ENCODE results near the gene LIME1. TPM values are rescaled to one million over a fixed set of nuclear protein-coding genes. Genes with fewer than 3 reads are reported as not detected.

Gene LIME1
- total RNA-seq, 4 donors from 2014 or later: 12.2 to 36.5 (median 16.9) TPM

DNA sequence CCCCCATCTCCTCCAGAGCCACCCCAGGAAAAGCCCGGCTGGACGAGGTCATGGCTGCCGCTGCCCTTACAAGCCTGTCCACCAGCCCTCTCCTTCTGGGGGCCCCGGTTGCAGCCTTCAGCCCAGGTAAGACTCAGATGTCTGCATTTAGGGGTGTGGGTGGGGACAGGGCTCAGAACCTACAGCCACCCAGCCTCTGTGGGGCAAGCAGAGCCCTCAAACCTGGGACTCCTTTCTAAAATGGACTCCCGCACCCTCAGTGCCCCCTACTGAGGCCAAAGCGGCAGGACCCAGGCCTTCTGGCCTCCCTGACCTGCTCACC lies 4.9 kb downstream of the LIME1 start:
- Histone ChIP-seq H3K27ac (peak overlapping the region; percentile 89), H3K4me3 (peak overlapping the region; percentile 74), H3K4me1 (peaks cover 51% of the 10 kb centered on the region), H3K27me3 (no peaks in the 10 kb centered on the region), H3K36me3 (peaks cover 21% of the 10 kb centered on the region), H3K9me3 (no peaks in the 10 kb centered on the region)
- DNase-seq (ENCODE audit: low spot score in 2 of 2): no peak
- 18% methylated on average over 3 of the region's 6 CpGs for WGBS
- no peak for TF ChIP-seq CTCF (IDR thresholded peaks at IDR 0.05)
- TF ChIP-seq EP300 (IDR thresholded peaks at IDR 0.05): no peak
- TF ChIP-seq POLR2AphosphoS5 (IDR thresholded peaks at IDR 0.05): no peak
- TF ChIP-seq POLR2A (IDR thresholded peaks at IDR 0.05): no peak

DNA sequence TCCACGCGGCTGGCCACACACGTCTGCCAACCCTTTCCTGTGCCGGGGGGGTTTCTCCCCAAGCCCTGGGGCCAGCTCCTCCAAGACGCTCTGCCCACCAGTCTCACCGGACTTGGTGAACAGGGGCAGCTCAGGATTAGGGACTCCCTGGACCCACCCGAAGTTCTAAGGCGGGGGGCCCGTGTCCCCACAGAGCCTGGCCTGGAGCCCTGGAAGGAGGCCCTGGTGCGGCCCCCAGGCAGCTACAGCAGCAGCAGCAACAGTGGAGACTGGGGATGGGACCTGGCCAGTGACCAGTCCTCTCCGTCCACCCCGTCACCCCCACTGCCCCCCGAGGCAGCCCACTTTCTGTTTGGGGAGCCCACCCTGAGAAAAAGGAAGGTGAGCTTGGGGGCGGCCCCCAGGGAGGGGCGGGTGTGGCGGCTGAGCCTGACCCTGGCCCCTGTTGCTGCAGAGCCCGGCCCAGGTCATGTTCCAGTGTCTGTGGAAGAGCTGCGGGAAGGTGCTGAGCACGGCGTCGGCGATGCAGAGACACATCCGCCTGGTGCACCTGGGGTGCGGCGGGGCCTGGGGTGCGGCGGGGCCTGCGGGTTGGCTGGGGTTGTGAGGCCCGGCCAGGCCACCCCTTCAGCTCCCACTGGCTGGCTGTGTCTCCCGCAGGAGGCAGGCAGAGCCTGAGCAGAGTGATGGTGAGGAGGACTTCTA lies 5.4 kb downstream of the LIME1 start:
- Histone ChIP-seq H3K27ac (peak overlapping the region; percentile 89), H3K9me3 (no peaks in the 10 kb centered on the region), H3K36me3 (peaks cover 21% of the 10 kb centered on the region), H3K4me3 (peak overlapping the region; percentile 74), H3K4me1 (peaks cover 46% of the 10 kb centered on the region), H3K27me3 (no peaks in the 10 kb centered on the region)
- DNase-seq (ENCODE audit: low spot score in 2 of 2): no peak
- 76% methylated on average over 7 of the region's 30 CpGs for WGBS
- no peak for TF ChIP-seq POLR2A (IDR thresholded peaks at IDR 0.05)

DNA sequence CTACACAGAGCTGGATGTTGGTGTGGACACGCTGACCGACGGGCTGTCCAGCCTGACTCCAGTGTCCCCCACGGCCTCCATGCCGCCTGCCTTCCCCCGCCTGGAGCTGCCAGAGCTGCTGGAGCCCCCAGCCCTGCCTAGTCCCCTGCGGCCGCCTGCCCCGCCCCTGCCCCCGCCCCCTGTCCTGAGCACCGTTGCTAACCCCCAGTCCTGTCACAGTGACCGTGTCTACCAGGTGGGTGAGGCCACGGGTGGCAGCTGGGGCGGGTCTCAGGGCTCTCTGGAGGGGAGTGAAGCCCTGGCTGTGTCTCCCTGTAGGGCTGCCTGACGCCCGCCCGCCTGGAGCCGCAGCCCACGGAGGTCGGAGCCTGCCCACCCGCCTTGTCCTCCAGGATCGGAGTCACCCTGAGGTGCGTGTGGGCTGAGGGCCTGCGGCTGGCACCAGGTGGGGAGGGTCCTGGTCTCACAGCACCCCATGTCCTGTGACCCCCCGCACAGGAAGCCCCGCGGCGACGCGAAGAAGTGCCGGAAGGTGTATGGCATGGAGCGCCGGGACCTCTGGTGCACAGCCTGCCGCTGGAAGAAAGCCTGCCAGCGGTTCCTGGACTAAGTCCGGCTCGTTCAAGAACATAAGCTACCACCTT lies 6.0 kb downstream of the LIME1 start:
- peaks cover 39% of the 10 kb centered on the region for H3K4me1 ChIP-seq
- peak in 1 of 2 donors; percentile 80 for DNase-seq (ENCODE audit: low spot score in 2 of 2)
- no peak overlapping the region for H3K27ac ChIP-seq
- no peaks in the 10 kb centered on the region for H3K9me3 ChIP-seq
- peak overlapping the region; percentile 74 for H3K4me3 ChIP-seq
- WGBS: 73% methylated on average over 2 of the region's 37 CpGs
- TF ChIP-seq EP300 (IDR thresholded peaks at IDR 0.05): no peak
- TF ChIP-seq POLR2AphosphoS5 (IDR thresholded peaks at IDR 0.05): no peak
- TF ChIP-seq POLR2A (IDR thresholded peaks at IDR 0.05): no peak
- no peak for TF ChIP-seq CTCF (IDR thresholded peaks at IDR 0.05)
- H3K27me3 ChIP-seq: no peaks in the 10 kb centered on the region
- H3K36me3 ChIP-seq: peaks cover 21% of the 10 kb centered on the region

GRCh38 chr20:63743210-63743970 lies 6.9 kb downstream of the LIME1 start:
- Histone ChIP-seq H3K27ac (no peak overlapping the region), H3K36me3 (peaks cover 21% of the 10 kb centered on the region), H3K4me1 (peaks cover 30% of the 10 kb centered on the region), H3K9me3 (no peaks in the 10 kb centered on the region), H3K4me3 (no peak overlapping the region), H3K27me3 (no peaks in the 10 kb centered on the region)
- no peak for TF ChIP-seq EP300 (IDR thresholded peaks at IDR 0.05)
- TF ChIP-seq CTCF (IDR thresholded peaks at IDR 0.05): no peak
- WGBS: 85% methylated on average over 25 of the region's 31 CpGs
- DNase-seq (ENCODE audit: low spot score in 2 of 2): no peak

GRCh38 chr20:63744158-63744557 lies 7.7 kb downstream of the LIME1 start:
- 73% methylated on average over 4 of the region's 4 CpGs for WGBS
- Histone ChIP-seq H3K4me3 (no peak overlapping the region), H3K27me3 (no peaks in the 10 kb centered on the region), H3K27ac (no peak overlapping the region), H3K36me3 (peaks cover 21% of the 10 kb centered on the region), H3K9me3 (no peaks in the 10 kb centered on the region), H3K4me1 (peaks cover 23% of the 10 kb centered on the region)
- TF ChIP-seq CTCF (IDR thresholded peaks at IDR 0.05) (no peak), POLR2A (IDR thresholded peaks at IDR 0.05) (no peak), EP300 (IDR thresholded peaks at IDR 0.05) (no peak), POLR2AphosphoS5 (IDR thresholded peaks at IDR 0.05) (no peak)
- no peak for DNase-seq (ENCODE audit: low spot score in 2 of 2)

All from suprapubic skin (tissue), 4 donors.